ENCODE data around the gene ZBTB12. TPM values are rescaled to one million over a fixed set of nuclear protein-coding genes. Genes with fewer than 3 reads are reported as not detected.
"Not testable (repeated sequence)": the region's sequence is repeated elsewhere in the genome, so short reads cannot be mapped to it uniquely, and the experiment has no call there.

Gene ZBTB12
- total RNA-seq, 1 donor from 2014 or later: 5.2 TPM

- no peak for DNase-seq (ENCODE audit: low spot score)
- intact Hi-C loops (cut with DNase I): no loop called here
Observed at GRCh38 chr6:31927863-31928671, 26.2 kb upstream of the ZBTB12 start.

- DNase-seq (ENCODE audit: low spot score): no peak
- intact Hi-C loops (cut with DNase I): no loop called here
Observed at GRCh38 chr6:31927242-31927862, 25.5 kb upstream of the ZBTB12 start, which contains the start of gene C2. TSS of gene C2 (plus strand) at chr6:31927717. CDS start at chr6:31927753, 36 bp downstream.

GRCh38 chr6:31922942-31923341, 21.1 kb upstream of the ZBTB12 start:
- intact Hi-C loops (cut with DNase I): no loop called here
- no peak for DNase-seq (ENCODE audit: low spot score)

- intact Hi-C loops (cut with DNase I): no loop called here
Observed at GRCh38 chr6:31920811-31921210, 18.9 kb upstream of the ZBTB12 start.

GRCh38 chr6:31919624-31920303, 17.9 kb upstream of the ZBTB12 start:
- DNase-seq (ENCODE audit: low spot score): no peak
- intact Hi-C loops (cut with DNase I): no loop called here

More at GRCh38 chr6:31920811-31921210, 18.9 kb upstream of the ZBTB12 start:
- DNase-seq (ENCODE audit: low spot score): no peak

GRCh38 chr6:31918069-31918720, 16.3 kb upstream of the ZBTB12 start:
- DNase-seq (ENCODE audit: low spot score): no peak
- intact Hi-C loops (cut with DNase I): no loop called here

GRCh38 chr6:31915756-31916155, 13.9 kb upstream of the ZBTB12 start:
- intact Hi-C loops (cut with DNase I): no loop called here
- no peak for DNase-seq (ENCODE audit: low spot score)

- intact Hi-C loops (cut with DNase I): no loop called here
- no peak for DNase-seq (ENCODE audit: low spot score)
Observed at GRCh38 chr6:31915351-31915750, 13.5 kb upstream of the ZBTB12 start.

- intact Hi-C loops (cut with DNase I): no loop called here
- no peak for DNase-seq (ENCODE audit: low spot score)
Observed at GRCh38 chr6:31911826-31912585, 10.1 kb upstream of the ZBTB12 start.

- DNase-seq (ENCODE audit: low spot score); intact Hi-C loops (cut with DNase I): not testable (repeated sequence)
Observed at GRCh38 chr6:31909298-31909697, 7.4 kb upstream of the ZBTB12 start.

GRCh38 chr6:31908791-31909190, 6.9 kb upstream of the ZBTB12 start:
- intact Hi-C loops (cut with DNase I): no loop called here
- DNase-seq (ENCODE audit: low spot score): no peak

- DNase-seq (ENCODE audit: low spot score); intact Hi-C loops (cut with DNase I): not testable (repeated sequence)
Observed at GRCh38 chr6:31908255-31908654, 6.4 kb upstream of the ZBTB12 start.

GRCh38 chr6:31907158-31907813, 5.4 kb upstream of the ZBTB12 start:
- intact Hi-C loops (cut with DNase I): no loop called here
- no peak for DNase-seq (ENCODE audit: low spot score)

GRCh38 chr6:31906727-31907126, 4.8 kb upstream of the ZBTB12 start:
- intact Hi-C loops (cut with DNase I): not testable (repeated sequence)

GRCh38 chr6:31906122-31906521, 4.2 kb upstream of the ZBTB12 start:
- intact Hi-C loops (cut with DNase I): no loop called here
- DNase-seq (ENCODE audit: low spot score): no peak

More at GRCh38 chr6:31906727-31907126, 4.8 kb upstream of the ZBTB12 start:
- not testable (repeated sequence) for DNase-seq (ENCODE audit: low spot score)

- no peak for DNase-seq (ENCODE audit: low spot score)
- intact Hi-C loops (cut with DNase I): no loop called here
Observed at GRCh38 chr6:31905041-31905440, 3.2 kb upstream of the ZBTB12 start.

- intact Hi-C loops (cut with DNase I): loop anchor here (5.0 kb wide), 1 partner anchor 48 kb away; no protein-coding TSS in a partner anchor
Observed at GRCh38 chr6:31903957-31904356, 2.1 kb upstream of the ZBTB12 start.

GRCh38 chr6:31901415-31901952, 402 bp downstream of the ZBTB12 start:
- peak; percentile 79 for DNase-seq (ENCODE audit: low spot score)
- intact Hi-C loops (cut with DNase I): loop anchor here (5.0 kb wide), 1 partner anchor 51 kb away; no protein-coding TSS in a partner anchor

More at GRCh38 chr6:31903957-31904356, 2.1 kb upstream of the ZBTB12 start:
- DNase-seq (ENCODE audit: low spot score): no peak

Data from cardiac septum (tissue), 1 donor.